GM19035 (cell line): ENCODE results near the gene PSMB11.

Experiments used
- ATAC-seq: cut with Tn5 transposase; IDR thresholded peaks from one replicate; pipeline ENCODE4 v1.9.1; 2021; ENCODE audit not compliant: unreplicated experiment

PSMB11 gene

GRCh38 chr14:23057757-23058653 lies 16.0 kb downstream of the PSMB11 start:
- peak; percentile 72 for ATAC-seq

DNA sequence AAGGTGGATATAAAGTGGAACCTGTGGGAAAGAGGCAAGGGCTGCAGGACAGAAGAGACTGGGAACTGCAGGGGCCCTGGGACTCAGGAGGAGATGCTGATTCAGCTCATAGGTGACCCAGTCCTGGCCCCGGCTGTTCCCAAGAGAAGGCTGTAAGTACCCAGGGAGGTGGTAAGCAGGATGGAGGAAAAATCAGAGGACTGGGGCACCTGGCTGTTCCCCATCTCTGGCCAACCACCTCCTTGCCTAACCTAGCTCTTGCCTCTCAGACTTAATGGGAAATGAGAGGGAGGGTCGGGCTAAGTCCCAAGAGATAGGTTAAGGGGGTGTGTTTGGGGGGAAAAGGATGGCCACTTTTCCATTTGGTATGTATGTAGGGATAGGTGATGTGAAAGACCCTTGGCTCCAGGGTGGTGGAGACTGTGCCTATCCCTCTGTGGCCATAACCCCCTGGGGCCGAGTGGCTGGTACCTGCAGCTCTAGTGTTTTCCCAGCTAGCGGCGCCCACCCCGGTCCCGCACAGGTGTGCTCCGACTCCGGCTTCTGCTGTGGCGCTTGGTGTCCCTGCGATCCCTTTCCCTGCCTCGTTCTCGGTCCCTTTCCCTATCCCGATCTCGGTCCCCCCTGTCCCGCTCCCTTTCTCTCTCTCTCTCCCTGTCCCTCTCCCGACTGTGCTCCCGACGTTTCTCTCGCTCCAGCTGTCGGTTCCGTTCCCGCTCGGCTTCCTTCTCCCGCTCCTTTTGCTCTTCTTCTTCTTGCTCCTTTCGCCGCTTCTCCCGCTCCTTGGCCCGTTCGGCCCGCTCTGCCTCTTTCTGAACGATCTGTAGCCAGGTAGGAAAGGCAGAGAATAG lies 16.9 kb downstream of the PSMB11 start:
- no peak for ATAC-seq

- ATAC-seq, result no peak
Observed at GRCh38 chr14:23060536-23061260, 18.7 kb downstream of the PSMB11 start.

DNA sequence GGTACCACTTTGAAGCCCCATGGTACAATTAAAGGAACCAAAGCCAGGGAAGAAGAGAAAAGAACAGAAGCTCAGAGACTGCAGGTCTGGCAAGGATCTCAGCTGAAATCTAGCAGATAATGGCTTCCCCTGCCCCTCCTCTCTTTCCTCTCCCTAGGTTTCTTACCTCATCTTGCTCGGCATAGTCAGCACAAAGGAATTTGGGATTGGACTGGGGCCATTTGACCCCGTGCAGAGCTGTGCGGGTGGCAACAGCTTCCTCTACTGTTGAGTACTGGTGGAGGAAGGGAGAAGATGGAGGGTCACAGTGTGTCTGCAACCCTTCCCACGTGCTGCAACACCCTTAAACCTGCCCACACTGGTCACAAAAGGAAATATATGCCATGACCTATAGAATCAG lies 20.0 kb downstream of the PSMB11 start:
- ATAC-seq, result no peak

DNA sequence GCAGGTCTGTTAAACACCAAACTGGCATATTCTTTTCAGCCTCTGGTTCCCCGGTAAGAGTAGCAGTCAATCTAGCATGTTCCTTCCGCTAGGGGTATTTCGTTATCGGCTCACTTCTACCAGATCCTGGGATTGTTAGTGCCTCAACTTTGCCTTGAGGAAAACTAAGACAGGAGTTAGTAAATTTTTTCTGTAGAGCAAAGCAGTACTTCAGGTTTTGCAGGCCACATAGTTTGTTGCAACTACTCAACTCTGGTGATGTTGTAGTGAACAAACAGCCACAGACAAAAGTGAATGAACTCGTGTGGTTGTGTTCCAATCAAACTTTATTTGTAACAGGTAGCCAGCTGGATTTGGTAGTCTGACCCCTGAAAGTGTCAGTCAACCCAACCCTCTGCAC lies 21.6 kb downstream of the PSMB11 start:
- ATAC-seq, result no peak

- ATAC-seq, result no peak
Observed at GRCh38 chr14:23066368-23066767, 24.4 kb downstream of the PSMB11 start.

- no peak for ATAC-seq
Observed at GRCh38 chr14:23066855-23067744, 25.1 kb downstream of the PSMB11 start.

DNA sequence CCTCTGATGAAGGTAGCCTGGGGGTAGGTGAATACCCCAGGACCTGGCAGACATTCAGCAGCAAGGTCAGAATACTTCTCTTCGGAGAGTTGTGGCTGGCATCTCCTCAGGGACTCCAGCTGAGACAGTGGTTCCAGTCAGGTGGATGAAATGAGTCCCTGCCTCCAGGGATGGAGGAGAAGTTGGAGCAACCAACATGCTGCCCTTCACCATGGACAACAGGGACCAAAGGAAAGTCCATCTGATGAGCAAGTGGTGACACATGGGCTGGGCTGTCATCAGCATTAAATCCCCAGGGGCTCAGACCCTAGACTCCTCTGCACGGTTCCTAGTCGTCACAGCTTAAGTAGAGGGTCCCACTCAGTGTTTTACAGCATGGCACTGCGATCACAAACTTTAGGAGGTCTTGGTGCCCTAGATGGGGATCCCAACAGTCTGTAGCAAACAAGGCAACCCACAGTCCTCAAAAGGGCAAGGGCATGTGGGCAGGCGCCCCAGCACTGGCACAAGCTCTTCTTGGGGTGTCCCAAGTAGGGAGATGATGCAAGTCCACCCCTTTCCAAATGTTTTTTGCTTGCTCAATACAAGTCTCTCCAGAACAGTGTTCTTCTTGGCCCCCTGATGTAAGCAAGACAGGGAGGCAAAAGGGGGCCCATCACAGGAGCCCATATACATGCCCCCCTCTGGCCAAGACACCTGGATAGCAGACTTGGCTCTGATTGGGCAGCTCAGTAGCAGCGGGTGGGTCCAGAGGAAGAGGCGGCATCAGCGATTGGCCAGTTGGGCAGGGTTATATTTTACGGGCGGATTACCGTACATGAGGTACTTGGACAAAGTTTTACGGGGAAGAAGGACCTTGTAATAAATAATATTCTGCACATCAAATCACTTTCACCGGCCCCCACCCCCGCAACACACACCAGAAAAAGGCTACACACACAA lies 26.1 kb downstream of the PSMB11 start:
- ATAC-seq, result no peak

DNA sequence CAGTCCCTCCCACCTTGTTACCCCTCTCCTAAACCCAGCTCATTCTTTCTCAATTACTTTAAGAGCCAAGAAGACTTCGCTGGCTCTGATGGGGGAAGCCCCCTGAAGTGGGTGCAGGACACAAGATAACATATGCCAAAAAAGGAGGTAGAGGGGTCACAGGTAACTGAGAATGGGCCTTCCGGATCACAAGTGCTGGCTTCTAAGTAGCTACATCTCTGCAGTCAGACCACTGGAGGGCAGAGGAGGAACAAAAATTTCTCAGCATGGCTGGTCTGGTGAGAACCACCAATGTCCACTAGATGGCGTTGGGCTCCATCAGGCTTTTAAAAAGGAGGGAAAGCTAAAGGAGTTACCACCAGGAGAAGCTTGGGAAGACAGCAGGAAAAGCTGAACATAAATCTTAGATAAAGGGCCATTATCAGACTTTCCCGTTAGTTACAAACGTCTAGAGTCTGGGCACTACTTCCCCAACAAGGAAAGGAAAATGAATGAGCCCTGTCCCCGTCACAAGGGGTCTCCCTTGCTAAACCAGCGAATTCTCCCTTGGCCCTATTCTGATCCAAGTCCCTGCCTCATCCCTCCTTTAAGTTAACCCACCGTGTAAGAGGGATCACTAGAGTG lies 26.9 kb downstream of the PSMB11 start:
- ATAC-seq, result peak; percentile 61

DNA sequence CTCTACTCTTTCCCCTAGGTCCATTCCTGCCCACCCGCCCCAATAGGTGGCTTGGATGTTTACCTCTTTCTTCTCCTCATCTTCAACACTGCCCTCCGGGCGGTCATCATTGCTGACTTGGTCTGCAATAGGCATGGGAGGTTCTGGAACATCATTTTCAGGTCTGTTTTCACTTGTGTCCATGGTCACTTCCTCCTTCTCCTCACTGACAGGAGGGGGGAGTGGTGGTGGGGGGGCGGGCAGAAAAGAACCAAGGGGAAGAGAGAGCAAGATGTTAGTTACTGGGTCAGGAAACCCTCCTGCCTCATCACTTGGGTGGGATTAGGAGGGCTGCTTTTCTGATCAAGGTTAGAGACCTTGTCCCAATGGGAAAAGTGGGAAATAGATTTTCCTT lies 27.4 kb downstream of the PSMB11 start:
- ATAC-seq, result no peak

DNA sequence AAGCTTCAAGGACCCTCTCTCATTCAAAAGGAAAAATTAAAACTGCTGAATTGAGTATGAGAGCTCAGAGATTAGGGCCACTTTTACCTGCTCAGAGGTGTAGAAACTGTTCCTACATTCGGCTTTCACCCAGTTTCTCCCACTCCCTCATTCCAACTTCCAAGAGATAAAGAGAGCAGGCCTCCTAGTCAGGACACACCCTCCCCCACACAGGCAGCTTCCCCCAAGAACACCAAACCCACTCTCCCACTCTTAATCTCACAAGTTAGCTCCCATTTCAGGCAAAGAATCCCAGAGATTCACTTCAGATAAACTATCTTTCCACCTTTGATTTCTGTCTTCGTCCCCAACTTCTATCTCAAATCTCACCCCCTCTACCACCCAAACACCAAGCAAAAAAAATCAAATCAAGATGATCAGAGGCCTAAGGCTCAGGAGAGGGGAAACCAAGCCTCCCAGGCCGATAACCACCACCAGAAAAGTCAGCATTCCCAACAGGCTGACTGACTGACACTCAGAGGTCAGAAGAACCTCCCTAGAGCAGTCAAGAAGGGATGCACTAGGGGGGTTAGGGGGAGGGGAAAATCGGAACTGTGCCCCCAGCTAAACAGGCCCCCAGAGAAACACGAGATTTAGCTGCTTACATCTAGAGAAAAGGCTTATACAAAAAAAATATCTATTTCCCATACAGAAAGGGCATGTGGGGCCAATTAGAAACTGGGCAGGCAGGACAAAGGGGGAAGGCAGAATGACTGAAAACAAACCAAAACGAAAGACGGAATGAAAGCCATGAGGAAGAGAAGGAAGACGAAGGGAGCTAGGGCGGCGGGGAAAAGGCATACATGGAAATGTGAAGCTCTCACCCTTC lies 28.5 kb downstream of the PSMB11 start:
- ATAC-seq, result no peak

- ATAC-seq, result peak; percentile 88
Observed at GRCh38 chr14:23071244-23071920, 29.4 kb downstream of the PSMB11 start.

DNA sequence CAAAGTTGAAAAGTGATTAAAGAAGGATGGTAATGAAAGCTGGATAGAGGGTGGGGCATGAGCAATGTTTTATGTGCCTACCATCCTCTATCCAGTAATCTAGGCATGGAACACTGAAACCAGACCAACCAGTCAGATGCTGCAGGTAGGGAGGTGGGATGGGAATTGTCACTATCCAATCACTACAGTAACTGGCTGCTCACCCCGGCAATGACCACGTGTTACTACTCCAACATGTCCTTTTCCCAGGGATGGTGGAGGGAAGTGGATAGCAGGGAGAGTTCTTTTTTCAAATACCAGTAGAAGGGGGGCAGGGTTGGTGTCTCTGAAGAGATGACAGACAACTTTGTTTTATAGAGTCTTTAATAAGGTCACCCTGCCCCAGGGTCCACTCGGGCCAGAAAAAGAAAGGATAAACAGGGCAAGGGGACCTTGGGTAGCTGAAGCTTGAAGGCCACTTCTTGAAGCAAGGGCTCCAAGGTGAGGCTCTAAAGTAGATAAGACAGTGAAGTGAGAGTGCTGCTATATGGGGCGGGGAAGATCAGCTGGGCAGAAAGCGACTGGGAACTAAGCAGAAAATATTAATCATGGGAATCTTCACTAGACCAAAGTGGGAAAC lies 30.0 kb downstream of the PSMB11 start:
- ATAC-seq, result no peak

DNA sequence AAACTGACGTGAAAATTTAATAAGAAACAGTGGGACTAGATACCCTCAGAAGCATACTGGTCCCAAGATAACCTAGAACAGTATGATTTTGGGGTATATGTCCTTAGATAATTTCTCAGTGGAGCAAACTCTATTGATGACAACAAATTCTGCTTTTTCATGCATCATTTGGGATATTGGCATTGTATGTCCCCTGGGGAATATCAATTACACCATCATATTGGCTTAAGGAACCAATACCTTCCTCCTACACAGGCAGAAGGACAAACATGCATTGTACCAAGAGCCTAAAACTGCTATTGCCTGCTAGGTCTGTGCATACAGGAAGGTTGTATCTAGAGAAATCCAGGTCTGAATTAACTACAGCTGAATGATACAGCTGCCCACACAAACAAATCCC lies 32.9 kb downstream of the PSMB11 start:
- ATAC-seq, result no peak

DNA sequence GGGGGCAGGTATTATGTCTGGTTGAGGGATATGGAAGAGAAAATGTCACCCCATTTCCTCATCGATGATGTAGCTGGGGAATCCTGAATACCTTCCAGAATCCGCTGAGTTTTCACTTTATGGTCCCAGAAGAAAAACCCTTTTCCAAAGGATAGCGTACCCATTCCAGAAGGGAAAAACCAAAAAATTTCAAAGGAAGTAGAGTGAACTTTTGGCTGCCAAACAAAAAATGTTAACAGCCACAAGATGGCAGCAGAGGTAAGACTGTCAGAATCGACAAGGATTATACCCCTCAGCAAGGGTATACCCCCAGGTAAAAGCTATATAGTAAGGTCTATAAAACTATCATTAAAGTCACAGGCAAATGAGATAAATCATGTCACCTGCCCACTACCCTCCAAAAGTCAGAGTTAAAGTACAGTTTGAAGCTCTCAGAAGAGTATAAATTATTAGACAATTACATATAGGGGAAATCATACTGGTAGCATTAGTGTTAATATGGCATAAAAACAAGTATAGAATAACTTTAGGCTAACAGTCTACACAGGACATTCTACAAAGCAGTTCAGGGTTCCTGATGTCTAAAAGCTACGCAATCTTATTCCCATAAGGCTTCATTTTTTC lies 34.9 kb downstream of the PSMB11 start:
- ATAC-seq, result no peak

DNA sequence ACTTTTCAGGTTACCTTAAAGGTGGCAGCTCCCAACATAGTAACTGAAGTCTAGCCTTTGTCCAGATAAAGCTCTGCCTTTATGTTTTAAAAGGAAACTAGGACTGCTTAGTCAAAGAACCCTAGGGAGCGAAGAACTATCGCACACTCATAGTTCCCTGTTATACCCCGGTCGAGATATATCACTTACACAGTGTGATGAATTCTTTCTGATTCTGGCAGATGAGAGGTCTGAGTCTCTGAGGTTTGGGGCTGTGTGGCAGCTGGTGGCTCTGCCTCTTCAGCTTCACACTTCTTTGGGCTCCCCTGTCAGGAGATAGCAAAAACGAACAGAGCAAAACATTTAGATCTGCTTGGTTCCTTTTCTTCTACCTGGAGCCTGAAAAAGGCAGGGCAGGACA lies 36.0 kb downstream of the PSMB11 start:
- ATAC-seq, result no peak
